GM23338 (cell line): ENCODE results near the gene PKHD1. TPM values are rescaled to one million over a fixed set of nuclear protein-coding genes. Genes with fewer than 3 reads are reported as not detected.

Experiments
- CREB1 ChIP-seq: fragments of 250-450 bp; sonication (Bioruptor Pico); IDR thresholded peaks from 2 replicates; pipeline ENCODE4 v1.5.0; 2020; ENCODE audit warnings: low read depth, mild to moderate bottlenecking, moderate library complexity
- EZH2 ChIP-seq: fragments of 200-600 bp; sonication (generic); IDR thresholded peaks from one replicate; pipeline ENCODE4 v1.8.0; 2017; ENCODE audit warnings: antibody characterized with exemption, mild to moderate bottlenecking, low read depth; ENCODE audit not compliant: unreplicated experiment
- EZH2phosphoT487 ChIP-seq: fragments of 200-600 bp; sonication (generic); IDR thresholded peaks from one replicate; pipeline ENCODE4 v1.8.1; 2018; ENCODE audit warnings: antibody characterized with exemption; ENCODE audit not compliant: unreplicated experiment
- JUNB ChIP-seq: IDR thresholded peaks from one replicate; pipeline ENCODE4 v1.6.1; 2016; ENCODE audit warnings: antibody characterized with exemption; ENCODE audit not compliant: unreplicated experiment
- POLR2AphosphoS5 ChIP-seq: IDR thresholded peaks from 2 replicates; pipeline ENCODE4 v1.6.1; 2016; ENCODE audit warnings: antibody characterized with exemption, low read depth
- REST ChIP-seq: IDR thresholded peaks from one replicate; pipeline ENCODE4 v1.6.1; 2018; ENCODE audit warnings: antibody characterized with exemption; ENCODE audit not compliant: unreplicated experiment
- STAT1 ChIP-seq: IDR thresholded peaks from one replicate; pipeline ENCODE4 v1.6.1; 2016; ENCODE audit warnings: antibody characterized with exemption; ENCODE audit not compliant: unreplicated experiment
- ZNF114 ChIP-seq: fragments of 250-450 bp; sonication (Bioruptor Pico); IDR thresholded peaks from 2 replicates; pipeline ENCODE4 v1.5.0; 2020; ENCODE audit warnings: mild to moderate bottlenecking, moderate library complexity
- ZNF462 ChIP-seq: fragments of 250-450 bp; sonication (Bioruptor Pico); IDR thresholded peaks from 2 replicates; pipeline ENCODE4 v1.5.0; 2020; ENCODE audit warnings: mild to moderate bottlenecking, moderate library complexity
- polyA plus RNA-seq: library from polyadenylated mRNA; unstranded; fragments of >200 nt; fragmentation: Nextera tagmentation; extraction: Ambion mirVana; gene quantifications from 2 replicates; pipeline ENCODE4 v1.2.1, GENCODE V29; 2016
- total RNA-seq: library from RNA; depleted of rRNA; stranded (reverse); fragments of >200 nt; shearing (Covaris generic); gene quantifications from 2 replicates; pipeline ENCODE4 v1.2.3, GENCODE V29; 2014
- TF ChIP-seq, protein P1 (sequence below): IDR thresholded peaks from 2 replicates; pipeline ENCODE4 v1.6.1; 2016; ENCODE audit warnings: antibody characterized with exemption
- TF ChIP-seq, protein P2 (sequence below), 2 experiments: fragments of 200-600 bp in 1 of 2; sonication (generic) in 1 of 2; conservative IDR thresholded peaks; 2 replicates each; pipeline versions ENCODE4 v1.5.1 to v1.6.1; 2016 to 2017; ENCODE audit warnings: antibody characterized with exemption in 2 of 2, low read depth in 2 of 2, mild to moderate bottlenecking in 2 of 2, moderate library complexity in 1 of 2

Gene PKHD1
- total and polyA plus RNA-seq, 2 experiments from 2014 or later = 0.03 to 0.07 TPM

- TF ChIP-seq ZNF462 (no peak), JUNB (no peak), POLR2AphosphoS5 (no peak), REST (no peak), EZH2 (no peak), ZNF114 (CRISPR knock-in tag) (no peak), EZH2phosphoT487 (no peak), CREB1 (CRISPR knock-in tag) (no peak), STAT1 (no peak)
- TF ChIP-seq, protein P1, sequence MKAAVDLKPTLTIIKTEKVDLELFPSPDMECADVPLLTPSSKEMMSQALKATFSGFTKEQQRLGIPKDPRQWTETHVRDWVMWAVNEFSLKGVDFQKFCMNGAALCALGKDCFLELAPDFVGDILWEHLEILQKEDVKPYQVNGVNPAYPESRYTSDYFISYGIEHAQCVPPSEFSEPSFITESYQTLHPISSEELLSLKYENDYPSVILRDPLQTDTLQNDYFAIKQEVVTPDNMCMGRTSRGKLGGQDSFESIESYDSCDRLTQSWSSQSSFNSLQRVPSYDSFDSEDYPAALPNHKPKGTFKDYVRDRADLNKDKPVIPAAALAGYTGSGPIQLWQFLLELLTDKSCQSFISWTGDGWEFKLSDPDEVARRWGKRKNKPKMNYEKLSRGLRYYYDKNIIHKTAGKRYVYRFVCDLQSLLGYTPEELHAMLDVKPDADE = no peak
- TF ChIP-seq, protein P2, sequence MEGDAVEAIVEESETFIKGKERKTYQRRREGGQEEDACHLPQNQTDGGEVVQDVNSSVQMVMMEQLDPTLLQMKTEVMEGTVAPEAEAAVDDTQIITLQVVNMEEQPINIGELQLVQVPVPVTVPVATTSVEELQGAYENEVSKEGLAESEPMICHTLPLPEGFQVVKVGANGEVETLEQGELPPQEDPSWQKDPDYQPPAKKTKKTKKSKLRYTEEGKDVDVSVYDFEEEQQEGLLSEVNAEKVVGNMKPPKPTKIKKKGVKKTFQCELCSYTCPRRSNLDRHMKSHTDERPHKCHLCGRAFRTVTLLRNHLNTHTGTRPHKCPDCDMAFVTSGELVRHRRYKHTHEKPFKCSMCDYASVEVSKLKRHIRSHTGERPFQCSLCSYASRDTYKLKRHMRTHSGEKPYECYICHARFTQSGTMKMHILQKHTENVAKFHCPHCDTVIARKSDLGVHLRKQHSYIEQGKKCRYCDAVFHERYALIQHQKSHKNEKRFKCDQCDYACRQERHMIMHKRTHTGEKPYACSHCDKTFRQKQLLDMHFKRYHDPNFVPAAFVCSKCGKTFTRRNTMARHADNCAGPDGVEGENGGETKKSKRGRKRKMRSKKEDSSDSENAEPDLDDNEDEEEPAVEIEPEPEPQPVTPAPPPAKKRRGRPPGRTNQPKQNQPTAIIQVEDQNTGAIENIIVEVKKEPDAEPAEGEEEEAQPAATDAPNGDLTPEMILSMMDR (conservative IDR thresholded peaks at IDR 0.05; ENCODE audit: low read depth in 2 of 2) = no peak
These were observed 157.4 kb downstream of the PKHD1 start (continued) for GRCh38 chr6:51929934-51930574.
